Myometrial cell (primary cell): ENCODE data around the gene SEMG2. TPM values are rescaled to one million over a fixed set of nuclear protein-coding genes. Genes with fewer than 3 reads are reported as not detected.

Experiments
- total RNA-seq: library from RNA; depleted of rRNA; stranded (reverse); fragments of >200 nt; gene quantifications from 2 replicates; pipeline ENCODE4 v1.2.3, GENCODE V29; 2015

The SEMG2 gene, protein sequence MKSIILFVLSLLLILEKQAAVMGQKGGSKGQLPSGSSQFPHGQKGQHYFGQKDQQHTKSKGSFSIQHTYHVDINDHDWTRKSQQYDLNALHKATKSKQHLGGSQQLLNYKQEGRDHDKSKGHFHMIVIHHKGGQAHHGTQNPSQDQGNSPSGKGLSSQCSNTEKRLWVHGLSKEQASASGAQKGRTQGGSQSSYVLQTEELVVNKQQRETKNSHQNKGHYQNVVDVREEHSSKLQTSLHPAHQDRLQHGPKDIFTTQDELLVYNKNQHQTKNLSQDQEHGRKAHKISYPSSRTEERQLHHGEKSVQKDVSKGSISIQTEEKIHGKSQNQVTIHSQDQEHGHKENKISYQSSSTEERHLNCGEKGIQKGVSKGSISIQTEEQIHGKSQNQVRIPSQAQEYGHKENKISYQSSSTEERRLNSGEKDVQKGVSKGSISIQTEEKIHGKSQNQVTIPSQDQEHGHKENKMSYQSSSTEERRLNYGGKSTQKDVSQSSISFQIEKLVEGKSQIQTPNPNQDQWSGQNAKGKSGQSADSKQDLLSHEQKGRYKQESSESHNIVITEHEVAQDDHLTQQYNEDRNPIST
- not detected in 2 replicates for total RNA-seq

DNA sequence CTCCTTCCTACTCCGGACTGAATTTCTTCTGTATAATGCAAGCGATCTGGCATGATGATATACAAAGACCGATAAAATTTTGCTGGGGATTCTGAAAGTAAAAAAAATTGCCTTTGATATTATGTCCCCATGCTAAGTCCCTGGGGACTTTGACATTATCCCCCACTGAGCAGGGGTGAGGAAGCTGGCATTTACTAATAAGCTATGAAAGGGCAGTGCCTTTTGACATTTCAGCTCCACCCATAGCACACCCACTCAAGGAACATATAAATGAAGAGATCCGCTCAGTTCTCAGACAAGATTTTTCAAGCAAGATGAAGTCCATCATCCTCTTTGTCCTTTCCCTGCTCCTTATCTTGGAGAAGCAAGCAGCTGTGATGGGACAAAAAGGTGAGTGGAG, at the start of gene SEMG2:
TSS of gene SEMG2 (plus strand) at position 298 of the 400 bp plus-strand sequence. CDS start at position 315, 17 bp downstream.

DNA sequence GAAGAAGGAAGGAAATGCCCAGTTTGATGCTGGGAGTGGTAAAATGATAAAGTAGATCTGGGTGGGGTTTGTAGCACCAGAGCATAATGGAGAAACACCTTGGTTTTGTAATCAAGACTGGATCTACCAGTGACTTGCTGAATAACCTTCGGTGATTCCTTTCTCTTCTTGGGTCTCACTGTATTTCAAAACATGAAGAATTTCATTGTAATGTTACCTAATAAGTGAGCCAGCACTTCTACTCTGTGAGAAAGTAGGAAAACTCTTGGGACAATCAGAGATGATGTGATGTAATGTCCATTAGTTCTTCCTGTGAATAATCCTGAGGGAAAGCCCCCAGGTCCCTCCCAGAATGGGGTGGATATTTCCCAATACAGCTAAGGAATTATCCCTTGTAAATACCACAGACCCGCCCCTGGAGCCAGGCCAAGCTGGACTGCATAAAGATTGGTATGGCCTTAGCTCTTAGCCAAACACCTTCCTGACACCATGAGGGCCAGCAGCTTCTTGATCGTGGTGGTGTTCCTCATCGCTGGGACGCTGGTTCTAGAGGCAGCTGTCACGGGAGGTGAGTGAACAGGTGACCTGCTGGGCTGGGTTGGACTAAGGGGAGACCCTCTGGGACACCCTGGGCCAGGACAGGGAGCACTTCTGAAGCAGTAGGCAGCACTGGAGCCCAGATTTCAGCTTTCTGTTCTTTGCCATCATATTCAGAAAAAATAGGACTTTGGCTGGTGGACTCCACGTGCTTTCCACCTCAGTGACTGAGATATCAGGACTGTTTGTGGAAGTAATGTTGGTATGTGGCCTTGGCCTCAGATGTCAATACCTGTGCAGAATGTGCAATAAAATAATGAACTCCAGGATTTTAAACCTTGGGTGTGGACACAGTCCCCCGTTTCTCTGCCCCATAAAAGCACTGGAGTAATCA, 46.5 kb upstream of the SEMG2 start, which contains the start of gene PI3:
TSS of gene PI3 (plus strand) at position 469 of the 931 bp plus-strand sequence. CDS start at position 490, 21 bp downstream.

DNA sequence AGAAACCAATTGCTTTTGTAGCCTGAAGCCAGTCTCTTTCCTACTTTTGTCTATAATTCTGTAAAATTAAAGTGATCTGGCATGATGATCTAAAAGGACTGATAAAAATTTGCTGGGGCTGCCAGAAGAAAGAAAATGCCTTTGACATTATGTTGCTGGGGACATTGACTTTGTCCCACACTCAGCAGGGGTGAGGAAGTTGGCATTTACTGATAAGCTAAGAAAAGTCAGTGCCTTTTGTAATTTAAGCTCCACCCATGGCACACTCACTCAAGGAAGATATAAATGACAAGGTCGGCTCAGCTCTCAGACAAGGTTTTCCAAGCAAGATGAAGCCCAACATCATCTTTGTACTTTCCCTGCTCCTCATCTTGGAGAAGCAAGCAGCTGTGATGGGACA, 14.4 kb upstream of the SEMG2 start, which contains the start of gene SEMG1:
TSS of gene SEMG1 (plus strand) at position 309 of the 400 bp plus-strand sequence. CDS start at position 330, 21 bp downstream.

DNA sequence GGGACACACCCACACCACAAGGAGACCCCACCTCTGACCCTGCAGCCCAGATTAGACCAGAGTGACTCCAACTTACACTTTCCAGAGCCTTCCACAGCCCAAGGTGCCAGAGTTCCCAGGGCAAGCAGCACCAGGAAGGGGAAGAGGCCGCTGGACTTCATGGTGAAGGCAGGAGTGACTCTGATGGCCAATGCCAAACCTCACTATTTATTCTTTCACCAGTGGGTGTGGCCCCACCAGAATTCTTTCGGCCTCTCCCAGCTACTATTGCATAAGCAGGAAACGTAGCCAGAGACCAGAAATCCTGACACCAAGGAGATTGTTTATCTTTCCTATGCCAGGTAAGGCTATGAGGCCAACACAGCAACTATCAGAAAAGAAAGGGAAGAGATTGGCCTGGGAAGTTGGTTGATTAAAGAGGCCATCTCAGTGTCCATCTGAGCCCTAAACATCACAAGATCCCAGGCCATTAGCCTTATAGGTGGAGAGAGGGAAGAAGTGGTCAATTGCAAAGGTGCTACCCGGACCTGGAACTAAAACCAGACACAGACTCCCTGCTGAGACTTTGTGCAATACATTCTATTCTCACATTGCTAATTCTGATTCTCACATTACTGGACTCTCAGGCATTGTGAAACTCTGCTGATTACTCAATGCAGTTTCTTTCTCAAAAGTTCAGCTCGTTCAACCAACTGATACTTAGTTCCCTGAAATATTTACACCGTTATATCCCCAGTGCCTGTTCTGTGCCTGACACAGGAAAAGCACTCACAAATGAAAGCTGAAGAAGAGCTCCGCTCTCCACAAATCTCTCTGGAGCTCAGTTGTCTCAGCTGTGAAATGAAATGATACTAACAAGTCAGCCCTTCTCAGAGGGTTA, 33.5 kb downstream of the SEMG2 start, which contains the start of gene SLPI:
TSS of gene SLPI (minus strand) at position 182 of the 880 bp plus-strand sequence. CDS start at position 161, 21 bp downstream.

Other genes starting within 250 kb of the SEMG2 start
- gene KCNS1, start 120.2 kb upstream of the SEMG2 start, total RNA-seq: 0.71 TPM in 1 of 2 replicates, not detected in the other
- not detected in 2 replicates for gene WFDC5, start 106.2 kb upstream of the SEMG2 start, total RNA-seq
- gene WFDC12, start 96.9 kb upstream of the SEMG2 start, total RNA-seq: not detected in 2 replicates
- not detected in 2 replicates for gene PI3, start 46.5 kb upstream of the SEMG2 start, total RNA-seq
- not detected in 2 replicates for gene SEMG1, start 14.3 kb upstream of the SEMG2 start, total RNA-seq
- not detected in 2 replicates for gene SLPI, start 33.2 kb downstream of the SEMG2 start, total RNA-seq
- not detected in 2 replicates for gene RBPJL, start 85.5 kb downstream of the SEMG2 start, total RNA-seq
- not detected in 2 replicates for gene MATN4, start 86.9 kb downstream of the SEMG2 start, total RNA-seq
- 263 and 270 TPM in 2 replicates for gene SDC4, start 127.1 kb downstream of the SEMG2 start, total RNA-seq
- 43.0 and 95.3 TPM in 2 replicates for gene SYS1, start 141.8 kb downstream of the SEMG2 start, total RNA-seq
- gene TP53TG5, start 157.0 kb downstream of the SEMG2 start, total RNA-seq: 3.2 TPM in 1 of 2 replicates, not detected in the other
- 4.9 and 11.3 TPM in 2 replicates for gene DBNDD2, start 186.9 kb downstream of the SEMG2 start, total RNA-seq
- 63.6 and 67.5 TPM in 2 replicates for gene PIGT, start 194.8 kb downstream of the SEMG2 start, total RNA-seq
- not detected in 2 replicates for gene WFDC2, start 248.4 kb downstream of the SEMG2 start, total RNA-seq